Measurements from ENCODE around the gene MAST2. TPM values are rescaled to one million over a fixed set of nuclear protein-coding genes. Genes with fewer than 3 reads are reported as not detected.

The MAST2 gene
- total and polyA plus RNA-seq, 9 of the 15 experiments (the other 6 are each of a cell fraction or from before 2014, with no cell fraction given) = 0.73 to 32.0 (median 17.8) TPM

GRCh38 chr1:45859221-45859620, 55.8 kb downstream of the MAST2 start:
- Histone ChIP-seq H4K20me1 (replicated peaks; ENCODE audit: control insufficient read depth, insufficient read depth, low read length) (no peaks in the 10 kb centered on the region), H3K27me3 (ENCODE audit: control insufficient read depth in 2 of 2, insufficient read depth in 2 of 2, low read length in 2 of 2) (no peaks in the 10 kb centered on the region), H3K4me1 (replicated peaks in 1 of 2; ENCODE audit: control insufficient read depth in 2 of 2, insufficient read depth in 2 of 2, low read length in 2 of 2) (peaks cover 4 to 20% of the 10 kb centered on the region in 2 experiments; a peak in 3 of 5 replicates), H3K79me2 (ENCODE audit: control insufficient read depth, insufficient read depth, low read length) (peaks cover 45% of the 10 kb centered on the region), H2AFZ (ENCODE audit: low read depth, low read length) (no peak overlapping the region), H3K9ac (ENCODE audit: insufficient read depth in 1 of 2, low read depth in 2 of 2, low read length in 2 of 2) (no peak overlapping the region), H3K4me3 (no peak overlapping the region), H3K9me3 (replicated peaks; ENCODE audit: control insufficient read depth, insufficient read depth, low read depth, low read length) (no peaks in the 10 kb centered on the region), H3K36me3 (ENCODE audit: control insufficient read depth, insufficient read depth, low read length) (no peaks in the 10 kb centered on the region), H3K27ac (ENCODE audit: extremely low read depth, low read depth, low read length) (no peak overlapping the region), H3K4me2 (ENCODE audit: insufficient read depth, low read length) (no peak overlapping the region), H3K9me1 (ENCODE audit: control insufficient read depth, insufficient read depth, low read length) (no peaks in the 10 kb centered on the region)
- BruUV-seq (replicated peaks) = no TSS peak
- ChIA-PET CTCF (ENCODE audit: low intra/inter-chr PET ratio) (no interaction called here), POLR2A (no interaction called here)
- no peak for ATAC-seq
- TF ChIP-seq SREBF1 (IDR thresholded peaks at IDR 0.05; ENCODE audit: borderline replicate concordance, low read depth, low read length) = no peak
- in situ Hi-C loops (cut with MboI) (no loop called here), intact Hi-C loops (cut with micrococcal nuclease) (no loop called here)
- WGBS (ENCODE audit: insufficient coverage, low coverage, missing lambda C conversion rate) = 90% methylated on average over 3 of the region's 3 CpGs
- FAIRE-seq = no peak
- DNase-seq (ENCODE audit: extremely low read depth in 1 of 4, low spot score in 3 of 4) = no peak

DNA sequence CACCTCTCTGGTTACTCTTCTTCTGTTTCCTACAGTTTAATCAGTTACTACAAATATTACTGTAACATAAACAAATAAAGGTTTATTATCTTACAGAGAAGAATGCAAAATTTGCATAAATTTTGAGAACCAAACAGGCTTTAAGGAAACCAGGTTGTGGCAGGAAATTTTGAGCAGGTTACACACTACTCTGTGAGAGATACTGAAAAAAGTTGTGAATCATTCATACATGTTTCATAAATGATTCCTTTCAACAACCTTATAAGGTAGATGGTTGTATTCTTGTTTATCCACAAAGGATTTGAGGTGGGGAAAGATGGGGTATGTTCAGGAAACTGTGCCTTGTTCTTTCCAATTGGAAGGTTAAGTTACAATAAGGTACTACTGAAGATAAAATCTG, 58.6 kb downstream of the MAST2 start:
- no peak overlapping the region for H3K4me2 ChIP-seq (ENCODE audit: insufficient read depth, low read length)
- no peak overlapping the region for H3K9ac ChIP-seq (ENCODE audit: insufficient read depth in 1 of 2, low read depth in 2 of 2, low read length in 2 of 2)
- no peaks in the 10 kb centered on the region; the same call in 1 of the 2 replicates for H4K20me1 ChIP-seq (replicated peaks; ENCODE audit: control insufficient read depth, insufficient read depth, low read length)
- DNase-seq (ENCODE audit: extremely low read depth in 1 of 4, low spot score in 3 of 4) (no peak), ATAC-seq (no peak), FAIRE-seq (no peak)
- H3K27me3 ChIP-seq (ENCODE audit: control insufficient read depth in 2 of 2, insufficient read depth in 2 of 2, low read length in 2 of 2) = no peaks in the 10 kb centered on the region
- no peak overlapping the region for H3K4me3 ChIP-seq
- intact Hi-C loops (cut with micrococcal nuclease) = no loop called here
- peaks cover 48% of the 10 kb centered on the region for H3K79me2 ChIP-seq (ENCODE audit: control insufficient read depth, insufficient read depth, low read length)
- CTCF ChIA-PET (ENCODE audit: low intra/inter-chr PET ratio) = no interaction called here
- BruUV-seq (replicated peaks) = no TSS peak
- no peak overlapping the region for H3K27ac ChIP-seq (ENCODE audit: extremely low read depth, low read depth, low read length)
- H2AFZ ChIP-seq (ENCODE audit: low read depth, low read length) = no peak overlapping the region
- no peaks in the 10 kb centered on the region for H3K9me1 ChIP-seq (ENCODE audit: control insufficient read depth, insufficient read depth, low read length)
- in situ Hi-C loops (cut with MboI) = no loop called here
- peaks cover 4 to 27% of the 10 kb centered on the region in 2 experiments; a peak in 3 of 5 replicates for H3K4me1 ChIP-seq (replicated peaks in 1 of 2; ENCODE audit: control insufficient read depth in 2 of 2, insufficient read depth in 2 of 2, low read length in 2 of 2)
- no peaks in the 10 kb centered on the region for H3K9me3 ChIP-seq (replicated peaks; ENCODE audit: control insufficient read depth, insufficient read depth, low read depth, low read length)
- POLR2A ChIA-PET = no interaction called here
- no peaks in the 10 kb centered on the region for H3K36me3 ChIP-seq (ENCODE audit: control insufficient read depth, insufficient read depth, low read length)
- TF ChIP-seq, protein P1, sequence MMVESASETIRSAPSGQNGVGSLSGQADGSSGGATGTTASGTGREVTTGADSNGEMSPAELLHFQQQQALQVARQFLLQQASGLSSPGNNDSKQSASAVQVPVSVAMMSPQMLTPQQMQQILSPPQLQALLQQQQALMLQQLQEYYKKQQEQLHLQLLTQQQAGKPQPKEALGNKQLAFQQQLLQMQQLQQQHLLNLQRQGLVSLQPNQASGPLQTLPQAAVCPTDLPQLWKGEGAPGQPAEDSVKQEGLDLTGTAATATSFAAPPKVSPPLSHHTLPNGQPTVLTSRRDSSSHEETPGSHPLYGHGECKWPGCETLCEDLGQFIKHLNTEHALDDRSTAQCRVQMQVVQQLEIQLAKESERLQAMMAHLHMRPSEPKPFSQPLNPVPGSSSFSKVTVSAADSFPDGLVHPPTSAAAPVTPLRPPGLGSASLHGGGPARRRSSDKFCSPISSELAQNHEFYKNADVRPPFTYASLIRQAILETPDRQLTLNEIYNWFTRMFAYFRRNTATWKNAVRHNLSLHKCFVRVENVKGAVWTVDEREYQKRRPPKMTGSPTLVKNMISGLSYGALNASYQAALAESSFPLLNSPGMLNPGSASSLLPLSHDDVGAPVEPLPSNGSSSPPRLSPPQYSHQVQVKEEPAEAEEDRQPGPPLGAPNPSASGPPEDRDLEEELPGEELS (CRISPR knock-in tag; IDR thresholded peaks at IDR 0.05; ENCODE audit: borderline replicate concordance) = no peak
- TF ChIP-seq U2AF2 (optimal IDR thresholded peaks at IDR 0.05; ENCODE audit: low read depth, low read length) (no peak), TSC22D4 (tag; IDR thresholded peaks at IDR 0.05) (no peak), TFAP4 (CRISPR knock-in tag; IDR thresholded peaks at IDR 0.05; ENCODE audit: borderline replicate concordance) (no peak), ZNF143 (CRISPR knock-in tag; IDR thresholded peaks at IDR 0.05) (no peak), CBFA2T3 (IDR thresholded peaks at IDR 0.05) (no peak), KLF6 (CRISPR knock-in tag; IDR thresholded peaks at IDR 0.05; ENCODE audit: borderline replicate concordance) (no peak), RAD21 (CRISPR knock-in tag; conservative IDR thresholded peaks at IDR 0.05 in 1 of 2, IDR thresholded peaks at IDR 0.05 in 1 of 2) (no peak)
- TF ChIP-seq, protein P2, sequence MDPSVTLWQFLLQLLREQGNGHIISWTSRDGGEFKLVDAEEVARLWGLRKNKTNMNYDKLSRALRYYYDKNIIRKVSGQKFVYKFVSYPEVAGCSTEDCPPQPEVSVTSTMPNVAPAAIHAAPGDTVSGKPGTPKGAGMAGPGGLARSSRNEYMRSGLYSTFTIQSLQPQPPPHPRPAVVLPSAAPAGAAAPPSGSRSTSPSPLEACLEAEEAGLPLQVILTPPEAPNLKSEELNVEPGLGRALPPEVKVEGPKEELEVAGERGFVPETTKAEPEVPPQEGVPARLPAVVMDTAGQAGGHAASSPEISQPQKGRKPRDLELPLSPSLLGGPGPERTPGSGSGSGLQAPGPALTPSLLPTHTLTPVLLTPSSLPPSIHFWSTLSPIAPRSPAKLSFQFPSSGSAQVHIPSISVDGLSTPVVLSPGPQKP (CRISPR knock-in tag; IDR thresholded peaks at IDR 0.05) = no peak
- TF ChIP-seq, protein P3, sequence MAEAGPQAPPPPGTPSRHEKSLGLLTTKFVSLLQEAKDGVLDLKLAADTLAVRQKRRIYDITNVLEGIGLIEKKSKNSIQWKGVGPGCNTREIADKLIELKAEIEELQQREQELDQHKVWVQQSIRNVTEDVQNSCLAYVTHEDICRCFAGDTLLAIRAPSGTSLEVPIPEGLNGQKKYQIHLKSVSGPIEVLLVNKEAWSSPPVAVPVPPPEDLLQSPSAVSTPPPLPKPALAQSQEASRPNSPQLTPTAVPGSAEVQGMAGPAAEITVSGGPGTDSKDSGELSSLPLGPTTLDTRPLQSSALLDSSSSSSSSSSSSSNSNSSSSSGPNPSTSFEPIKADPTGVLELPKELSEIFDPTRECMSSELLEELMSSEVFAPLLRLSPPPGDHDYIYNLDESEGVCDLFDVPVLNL (CRISPR knock-in tag; IDR thresholded peaks at IDR 0.05; ENCODE audit: low read depth) = no peak
